Measurements from ENCODE around the gene HUNK. TPM values are rescaled to one million over a fixed set of nuclear protein-coding genes. Genes with fewer than 3 reads are reported as not detected.

The HUNK gene
- total RNA-seq, 1 experiment from 2014 or later, result not detected

- H3K27me3 ChIP-seq (ENCODE audit: insufficient read depth, low read depth), result peaks cover 67% of the 10 kb centered on the region
Measured at GRCh38 chr21:31961027-31961426, 88.2 kb downstream of the HUNK start.

GRCh38 chr21:31961704-31962103 lies 88.9 kb downstream of the HUNK start:
- H3K4me2 ChIP-seq, result no peak overlapping the region
- no peaks in the 10 kb centered on the region for H3F3A ChIP-seq (ENCODE audit: insufficient read depth, low read depth)
- H2AFZ ChIP-seq, result no peak overlapping the region
- no peaks in the 10 kb centered on the region for H3K36me3 ChIP-seq (ENCODE audit: low read depth)
- no peak overlapping the region for H3K27ac ChIP-seq
- peaks cover 70% of the 10 kb centered on the region for H3K27me3 ChIP-seq (ENCODE audit: insufficient read depth, low read depth)
- H3K9me3 ChIP-seq (ENCODE audit: insufficient read depth, low read depth), result no peaks in the 10 kb centered on the region
- ChIA-PET CTCF (no interaction called here), POLR2A (ENCODE audit: unreplicated experiment) (no interaction called here)
- no peaks in the 10 kb centered on the region for H3K79me2 ChIP-seq (ENCODE audit: low read depth)
- H3K4me3 ChIP-seq, result no peak overlapping the region
- DNase-seq, result no peak
- H3K9me2 ChIP-seq (ENCODE audit: insufficient read depth), result no peaks in the 10 kb centered on the region
- intact Hi-C loops (cut with micrococcal nuclease; ENCODE audit: unreplicated experiment), result no loop called here
- BruUV-seq (replicated peaks), result no TSS peak
- TF ChIP-seq CTCF (conservative IDR thresholded peaks at IDR 0.05), result no peak
- no peak for TF ChIP-seq EZH2 (IDR thresholded peaks at IDR 0.05; ENCODE audit: low read depth)
- no peaks in the 10 kb centered on the region for H4K20me1 ChIP-seq (ENCODE audit: insufficient read depth)
- no peaks in the 10 kb centered on the region for H3K4me1 ChIP-seq (replicated peaks; ENCODE audit: insufficient read depth)

More at GRCh38 chr21:31961027-31961426, 88.2 kb downstream of the HUNK start:
- no peak for TF ChIP-seq EZH2 (IDR thresholded peaks at IDR 0.05; ENCODE audit: low read depth)
- TF ChIP-seq CTCF (conservative IDR thresholded peaks at IDR 0.05), result no peak
- BruUV-seq (replicated peaks), result no TSS peak
- Histone ChIP-seq H4K20me1 (ENCODE audit: insufficient read depth) (no peaks in the 10 kb centered on the region), H3K27ac (no peak overlapping the region), H3K9me2 (ENCODE audit: insufficient read depth) (no peaks in the 10 kb centered on the region), H3F3A (ENCODE audit: insufficient read depth, low read depth) (no peaks in the 10 kb centered on the region), H3K4me3 (no peak overlapping the region), H3K36me3 (ENCODE audit: low read depth) (no peaks in the 10 kb centered on the region), H2AFZ (no peak overlapping the region), H3K4me1 (replicated peaks; ENCODE audit: insufficient read depth) (no peaks in the 10 kb centered on the region), H3K79me2 (ENCODE audit: low read depth) (no peaks in the 10 kb centered on the region), H3K4me2 (no peak overlapping the region), H3K9me3 (ENCODE audit: insufficient read depth, low read depth) (no peaks in the 10 kb centered on the region)
- intact Hi-C loops (cut with micrococcal nuclease; ENCODE audit: unreplicated experiment), result no loop called here
- ChIA-PET POLR2A (ENCODE audit: unreplicated experiment) (no interaction called here), CTCF (no interaction called here)
- no peak for DNase-seq

GRCh38 chr21:31964692-31965091 lies 91.9 kb downstream of the HUNK start:
- no peak overlapping the region for H2AFZ ChIP-seq
- H3K9me3 ChIP-seq (ENCODE audit: insufficient read depth, low read depth), result no peaks in the 10 kb centered on the region
- H3F3A ChIP-seq (ENCODE audit: insufficient read depth, low read depth), result no peaks in the 10 kb centered on the region
- no peaks in the 10 kb centered on the region for H3K36me3 ChIP-seq (ENCODE audit: low read depth)
- TF ChIP-seq EZH2 (IDR thresholded peaks at IDR 0.05; ENCODE audit: low read depth) (no peak), CTCF (conservative IDR thresholded peaks at IDR 0.05) (no peak)
- no peaks in the 10 kb centered on the region for H4K20me1 ChIP-seq (ENCODE audit: insufficient read depth)
- intact Hi-C loops (cut with micrococcal nuclease; ENCODE audit: unreplicated experiment), result no loop called here
- no peaks in the 10 kb centered on the region for H3K9me2 ChIP-seq (ENCODE audit: insufficient read depth)
- no peak overlapping the region for H3K27ac ChIP-seq
- ChIA-PET POLR2A (ENCODE audit: unreplicated experiment) (no interaction called here), CTCF (no interaction called here)
- no TSS peak for BruUV-seq (replicated peaks)
- no peak overlapping the region for H3K4me3 ChIP-seq
- no peak for DNase-seq
- H3K79me2 ChIP-seq (ENCODE audit: low read depth), result no peaks in the 10 kb centered on the region
- no peak overlapping the region for H3K4me2 ChIP-seq
- no peaks in the 10 kb centered on the region for H3K4me1 ChIP-seq (replicated peaks; ENCODE audit: insufficient read depth)
- H3K27me3 ChIP-seq (ENCODE audit: insufficient read depth, low read depth), result peaks cover 57% of the 10 kb centered on the region

Measured in PC-9 (cell line).